ENCODE results near the gene SIGLEC6.
A peak's percentile ranks its signal among the peaks of the same experiment; 100 is the strongest.

Gene SIGLEC6

DNA sequence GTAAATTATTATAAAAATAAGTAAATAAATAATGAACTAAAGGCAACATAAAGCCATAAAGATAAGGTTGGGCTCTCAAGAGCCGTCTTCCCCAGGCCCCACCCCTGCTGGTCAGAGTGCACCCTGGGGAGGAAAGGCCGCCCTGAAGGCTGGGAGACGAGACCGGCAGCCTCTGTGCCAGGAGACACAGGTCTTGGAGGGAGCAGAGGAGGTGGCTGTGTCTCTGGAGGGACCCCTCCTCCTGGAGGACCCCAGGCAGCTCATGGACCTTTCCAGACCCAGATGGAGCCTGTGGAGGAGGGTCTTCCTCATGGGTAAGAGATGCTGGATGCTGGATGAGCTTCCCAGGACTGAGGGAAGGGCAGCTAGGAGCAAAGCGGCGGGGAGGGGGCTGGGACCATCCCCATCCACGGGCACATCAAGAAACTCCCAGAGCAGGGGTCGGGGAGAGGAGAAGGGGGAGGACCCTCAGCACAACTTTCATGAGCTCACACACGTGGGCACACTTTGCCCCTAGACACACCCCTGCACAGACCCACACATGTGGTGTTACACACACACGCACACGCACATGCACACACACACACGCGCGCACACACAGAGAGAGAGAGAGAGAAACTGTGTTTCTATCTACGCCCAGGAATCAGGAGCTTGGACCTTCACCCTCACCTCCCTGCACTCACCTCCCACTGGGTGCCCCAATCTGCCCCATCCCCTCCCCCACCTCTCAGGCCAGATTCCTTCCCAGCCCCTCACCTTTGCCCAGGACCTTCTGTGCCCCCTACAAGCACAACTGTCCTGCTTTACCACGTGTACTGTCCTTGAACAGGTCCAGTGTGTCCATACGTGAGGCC, 52.9 kb downstream of the SIGLEC6 start, which contains the start of gene CEACAM18:
CEACAM18 (plus strand) TSS at position 159 of the 854 bp plus-strand sequence.
- Histone ChIP-seq H3K4me3 (ENCODE audit: low read depth in 1 of 2, low read length in 2 of 2) (peak within 1 kb of the TSS; percentile 66 to 70), H3K9me3 (ENCODE audit: control insufficient read depth in 1 of 2, low read length in 2 of 2) (no peaks in the 10 kb centered on the region), H3K4me1 (ENCODE audit: control insufficient read depth in 1 of 2, insufficient read depth in 2 of 2, low read length in 2 of 2) (peaks cover 14 to 28% of the 10 kb centered on the region in 2 donors), H3K27me3 (ENCODE audit: control insufficient read depth in 1 of 2, insufficient read depth in 2 of 2, low read length in 2 of 2) (no peaks in the 10 kb centered on the region), H3K9ac (ENCODE audit: low read depth in 1 of 2, low read length in 2 of 2) (peak within 1 kb of the TSS; percentile 68 to 74), H3K36me3 (ENCODE audit: control insufficient read depth in 1 of 2, insufficient read depth in 2 of 2, low read length in 2 of 2) (peaks cover 0 to 9% of the 10 kb centered on the region in 2 donors), H3K27ac (ENCODE audit: low read depth, low read length) (peak within 1 kb of the TSS; percentile 65)

DNA sequence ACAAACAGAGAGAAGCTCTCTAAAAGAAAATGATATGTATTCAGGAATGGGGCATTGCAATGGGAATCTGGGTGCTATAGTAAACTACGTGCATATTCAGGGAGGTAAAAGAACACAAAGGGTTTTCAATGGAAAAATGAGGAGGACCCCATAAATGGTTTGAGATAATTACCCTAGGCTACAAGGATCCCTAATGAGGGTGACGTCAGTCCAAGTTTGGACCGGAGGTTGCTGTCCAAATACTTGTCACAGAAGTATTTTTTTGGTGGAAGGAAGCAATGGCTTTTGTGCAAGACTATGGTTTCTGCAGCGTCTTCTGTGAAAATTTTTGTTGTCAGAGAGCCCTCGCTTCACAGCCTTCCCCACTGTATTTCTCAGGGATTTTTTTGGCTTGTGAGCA, 54.1 kb downstream of the SIGLEC6 start:
- Histone ChIP-seq H3K4me3 (ENCODE audit: low read depth in 1 of 2, low read length in 2 of 2) (no peak overlapping the region), H3K9ac (ENCODE audit: low read depth in 1 of 2, low read length in 2 of 2) (no peak overlapping the region), H3K27me3 (ENCODE audit: control insufficient read depth in 1 of 2, insufficient read depth in 2 of 2, low read length in 2 of 2) (no peaks in the 10 kb centered on the region), H3K4me1 (ENCODE audit: control insufficient read depth in 1 of 2, insufficient read depth in 2 of 2, low read length in 2 of 2) (peaks cover 22 to 38% of the 10 kb centered on the region in 2 donors), H3K27ac (ENCODE audit: low read depth, low read length) (peak overlapping the region; percentile 54), H3K9me3 (ENCODE audit: control insufficient read depth in 1 of 2, low read length in 2 of 2) (no peaks in the 10 kb centered on the region), H3K36me3 (ENCODE audit: control insufficient read depth in 1 of 2, insufficient read depth in 2 of 2, low read length in 2 of 2) (peaks cover 0 to 6% of the 10 kb centered on the region in 2 donors)

DNA sequence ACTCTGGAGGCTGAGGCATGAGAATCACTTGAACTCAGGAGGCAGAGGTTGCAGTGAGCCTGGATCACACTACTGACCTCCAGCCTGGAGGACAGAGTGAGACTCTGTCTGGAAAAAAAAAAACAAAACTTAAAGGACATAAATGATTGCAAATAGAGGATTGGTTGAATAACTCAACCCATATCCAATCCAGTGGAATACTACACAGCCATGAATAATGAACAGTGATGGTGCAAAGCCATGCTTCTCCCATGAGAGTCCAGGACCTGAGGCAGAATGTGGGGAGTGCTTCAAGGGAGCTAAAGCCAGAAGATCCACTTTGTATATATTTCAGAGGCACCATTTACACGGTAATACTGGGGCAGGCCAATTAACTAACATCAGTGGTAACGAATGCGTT, 55.3 kb downstream of the SIGLEC6 start:
- no peak overlapping the region for H3K4me3 ChIP-seq (ENCODE audit: low read depth in 1 of 2, low read length in 2 of 2)
- peaks cover 0 to 3% of the 10 kb centered on the region in 2 donors for H3K36me3 ChIP-seq (ENCODE audit: control insufficient read depth in 1 of 2, insufficient read depth in 2 of 2, low read length in 2 of 2)
- no peaks in the 10 kb centered on the region for H3K27me3 ChIP-seq (ENCODE audit: control insufficient read depth in 1 of 2, insufficient read depth in 2 of 2, low read length in 2 of 2)
- no peak overlapping the region for H3K27ac ChIP-seq (ENCODE audit: low read depth, low read length)
- no peak overlapping the region for H3K9ac ChIP-seq (ENCODE audit: low read depth in 1 of 2, low read length in 2 of 2)
- H3K4me1 ChIP-seq (ENCODE audit: control insufficient read depth in 1 of 2, insufficient read depth in 2 of 2, low read length in 2 of 2) = peaks cover 23 to 40% of the 10 kb centered on the region in 2 donors
- H3K9me3 ChIP-seq (ENCODE audit: control insufficient read depth in 1 of 2, low read length in 2 of 2) = no peaks in the 10 kb centered on the region

DNA sequence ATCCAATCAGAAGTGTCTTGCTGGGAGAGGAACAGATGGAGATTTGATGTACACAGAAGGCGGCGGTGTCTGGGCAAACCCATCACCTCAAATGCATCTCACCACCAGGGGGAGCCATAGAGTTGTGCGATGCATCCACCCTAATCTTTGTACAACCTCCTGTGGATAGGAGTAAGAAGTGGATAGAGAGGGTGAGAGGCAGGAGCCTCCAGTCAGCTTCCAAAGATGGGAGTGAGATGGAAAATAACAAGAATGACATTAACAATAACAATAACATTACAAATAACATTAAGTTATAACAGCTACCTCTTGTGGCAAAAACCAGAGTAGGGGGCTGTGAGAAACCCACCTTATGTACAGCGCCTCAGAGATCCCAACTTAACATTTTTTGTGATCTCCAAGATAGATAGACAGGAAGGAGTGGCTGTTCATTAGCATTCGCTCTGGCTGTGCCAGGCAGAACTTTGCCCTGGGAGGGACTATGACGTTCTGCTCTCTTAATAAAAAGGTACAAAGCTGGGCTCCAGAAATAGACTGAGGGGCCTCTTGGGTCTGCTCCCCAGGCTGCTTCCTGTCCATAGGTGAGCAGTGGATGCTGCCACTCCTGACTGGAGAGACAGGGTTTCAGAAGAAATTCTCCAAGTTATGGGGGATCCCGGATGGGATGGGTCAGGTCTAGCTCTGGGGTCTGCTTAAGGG, 58.3 kb downstream of the SIGLEC6 start:
- H3K4me3 ChIP-seq (ENCODE audit: low read depth in 1 of 2, low read length in 2 of 2) = peak overlapping the region; percentile 33 to 44
- H3K36me3 ChIP-seq (ENCODE audit: control insufficient read depth in 1 of 2, insufficient read depth in 2 of 2, low read length in 2 of 2) = no peaks in the 10 kb centered on the region
- H3K9me3 ChIP-seq (ENCODE audit: control insufficient read depth in 1 of 2, low read length in 2 of 2) = no peaks in the 10 kb centered on the region
- peak overlapping the region; percentile 34 to 43 for H3K9ac ChIP-seq (ENCODE audit: low read depth in 1 of 2, low read length in 2 of 2)
- H3K27me3 ChIP-seq (ENCODE audit: control insufficient read depth in 1 of 2, insufficient read depth in 2 of 2, low read length in 2 of 2) = no peaks in the 10 kb centered on the region
- peaks cover 25 to 40% of the 10 kb centered on the region in 2 donors for H3K4me1 ChIP-seq (ENCODE audit: control insufficient read depth in 1 of 2, insufficient read depth in 2 of 2, low read length in 2 of 2)
- peak overlapping the region; percentile 80 for H3K27ac ChIP-seq (ENCODE audit: low read depth, low read length)

- Histone ChIP-seq H3K4me1 (ENCODE audit: control insufficient read depth in 1 of 2, insufficient read depth in 2 of 2, low read length in 2 of 2) (peaks cover 26 to 38% of the 10 kb centered on the region in 2 donors), H3K9ac (ENCODE audit: low read depth in 1 of 2, low read length in 2 of 2) (peak overlapping the region in 1 of 2 donors; percentile 1), H3K27me3 (ENCODE audit: control insufficient read depth in 1 of 2, insufficient read depth in 2 of 2, low read length in 2 of 2) (no peaks in the 10 kb centered on the region), H3K4me3 (ENCODE audit: low read depth in 1 of 2, low read length in 2 of 2) (no peak overlapping the region), H3K27ac (ENCODE audit: low read depth, low read length) (no peak overlapping the region), H3K9me3 (ENCODE audit: control insufficient read depth in 1 of 2, low read length in 2 of 2) (no peaks in the 10 kb centered on the region), H3K36me3 (ENCODE audit: control insufficient read depth in 1 of 2, insufficient read depth in 2 of 2, low read length in 2 of 2) (no peaks in the 10 kb centered on the region)
Observed at GRCh38 chr19:51472607-51473006, 58.9 kb downstream of the SIGLEC6 start.

- no peaks in the 10 kb centered on the region for H3K36me3 ChIP-seq (ENCODE audit: control insufficient read depth in 1 of 2, insufficient read depth in 2 of 2, low read length in 2 of 2)
- H3K4me1 ChIP-seq (ENCODE audit: control insufficient read depth in 1 of 2, insufficient read depth in 2 of 2, low read length in 2 of 2) = peaks cover 26 to 31% of the 10 kb centered on the region in 2 donors
- no peak overlapping the region for H3K9ac ChIP-seq (ENCODE audit: low read depth in 1 of 2, low read length in 2 of 2)
- no peaks in the 10 kb centered on the region for H3K27me3 ChIP-seq (ENCODE audit: control insufficient read depth in 1 of 2, insufficient read depth in 2 of 2, low read length in 2 of 2)
- H3K4me3 ChIP-seq (ENCODE audit: low read depth in 1 of 2, low read length in 2 of 2) = no peak overlapping the region
- H3K9me3 ChIP-seq (ENCODE audit: control insufficient read depth in 1 of 2, low read length in 2 of 2) = no peaks in the 10 kb centered on the region
- H3K27ac ChIP-seq (ENCODE audit: low read depth, low read length) = no peak overlapping the region
Observed at GRCh38 chr19:51471527-51471926, 59.9 kb downstream of the SIGLEC6 start.

DNA sequence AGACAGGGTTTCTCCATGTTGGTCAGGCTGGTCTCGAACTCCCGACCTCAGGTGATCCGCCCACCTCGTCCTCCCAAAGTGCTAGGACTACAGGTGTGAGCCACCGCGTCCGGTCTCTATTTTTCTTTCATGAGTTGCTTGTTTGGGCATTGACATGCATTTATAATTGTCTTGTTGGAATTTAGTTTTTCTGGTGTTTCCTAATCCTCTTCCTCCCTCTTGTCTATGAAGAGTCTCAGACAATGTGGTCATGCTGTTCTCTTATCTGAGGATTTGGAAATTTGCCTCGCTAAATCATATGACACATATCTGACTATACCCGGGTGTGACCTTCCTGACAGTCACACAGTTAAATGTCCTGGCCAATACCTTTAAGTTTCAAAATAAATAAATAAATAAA, 60.5 kb downstream of the SIGLEC6 start:
- Histone ChIP-seq H3K36me3 (ENCODE audit: control insufficient read depth in 1 of 2, insufficient read depth in 2 of 2, low read length in 2 of 2) (no peaks in the 10 kb centered on the region), H3K27ac (ENCODE audit: low read depth, low read length) (no peak overlapping the region), H3K4me1 (ENCODE audit: control insufficient read depth in 1 of 2, insufficient read depth in 2 of 2, low read length in 2 of 2) (peaks cover 25 to 26% of the 10 kb centered on the region in 2 donors), H3K4me3 (ENCODE audit: low read depth in 1 of 2, low read length in 2 of 2) (no peak overlapping the region), H3K27me3 (ENCODE audit: control insufficient read depth in 1 of 2, insufficient read depth in 2 of 2, low read length in 2 of 2) (no peaks in the 10 kb centered on the region), H3K9me3 (ENCODE audit: control insufficient read depth in 1 of 2, low read length in 2 of 2) (no peaks in the 10 kb centered on the region), H3K9ac (ENCODE audit: low read depth in 1 of 2, low read length in 2 of 2) (no peak overlapping the region)

- H3K36me3 ChIP-seq (ENCODE audit: control insufficient read depth in 1 of 2, insufficient read depth in 2 of 2, low read length in 2 of 2) = no peaks in the 10 kb centered on the region
- no peaks in the 10 kb centered on the region for H3K27me3 ChIP-seq (ENCODE audit: control insufficient read depth in 1 of 2, insufficient read depth in 2 of 2, low read length in 2 of 2)
- H3K27ac ChIP-seq (ENCODE audit: low read depth, low read length) = no peak overlapping the region
- H3K9ac ChIP-seq (ENCODE audit: low read depth in 1 of 2, low read length in 2 of 2) = no peak overlapping the region
- no peaks in the 10 kb centered on the region for H3K9me3 ChIP-seq (ENCODE audit: control insufficient read depth in 1 of 2, low read length in 2 of 2)
- H3K4me3 ChIP-seq (ENCODE audit: low read depth in 1 of 2, low read length in 2 of 2) = no peak overlapping the region
- H3K4me1 ChIP-seq (ENCODE audit: control insufficient read depth in 1 of 2, insufficient read depth in 2 of 2, low read length in 2 of 2) = peaks cover 19 to 20% of the 10 kb centered on the region in 2 donors
Observed at GRCh38 chr19:51469629-51470028, 61.8 kb downstream of the SIGLEC6 start.

DNA sequence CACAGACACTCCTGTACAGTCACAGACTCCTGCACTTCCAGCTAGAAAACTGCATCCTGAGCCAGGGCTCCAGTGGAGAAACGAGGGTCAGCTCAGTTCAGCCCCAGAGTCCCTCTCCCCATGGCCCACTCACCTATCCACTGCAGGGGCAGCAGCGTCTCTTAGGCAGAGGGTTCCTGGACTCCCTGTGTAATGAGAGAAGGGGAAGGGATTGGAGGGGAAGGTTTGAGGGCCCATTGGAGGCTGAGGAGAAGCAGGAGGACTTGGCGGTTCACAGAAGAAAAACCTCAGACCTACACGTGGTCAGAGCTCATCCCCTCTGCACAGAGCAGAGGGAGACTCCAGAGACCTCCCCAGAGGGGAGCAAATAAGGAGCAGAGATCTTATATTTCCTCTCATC, 62.3 kb downstream of the SIGLEC6 start:
- Histone ChIP-seq H3K4me3 (ENCODE audit: low read depth in 1 of 2, low read length in 2 of 2) (no peak overlapping the region), H3K36me3 (ENCODE audit: control insufficient read depth in 1 of 2, insufficient read depth in 2 of 2, low read length in 2 of 2) (no peaks in the 10 kb centered on the region), H3K27ac (ENCODE audit: low read depth, low read length) (no peak overlapping the region), H3K9ac (ENCODE audit: low read depth in 1 of 2, low read length in 2 of 2) (no peak overlapping the region), H3K27me3 (ENCODE audit: control insufficient read depth in 1 of 2, insufficient read depth in 2 of 2, low read length in 2 of 2) (no peaks in the 10 kb centered on the region), H3K4me1 (ENCODE audit: control insufficient read depth in 1 of 2, insufficient read depth in 2 of 2, low read length in 2 of 2) (peaks cover 14 to 16% of the 10 kb centered on the region in 2 donors), H3K9me3 (ENCODE audit: control insufficient read depth in 1 of 2, low read length in 2 of 2) (no peaks in the 10 kb centered on the region)

GRCh38 chr19:51468545-51468920, 62.9 kb downstream of the SIGLEC6 start:
- Histone ChIP-seq H3K4me3 (ENCODE audit: low read depth in 1 of 2, low read length in 2 of 2) (no peak overlapping the region), H3K27ac (ENCODE audit: low read depth, low read length) (no peak overlapping the region), H3K4me1 (ENCODE audit: control insufficient read depth in 1 of 2, insufficient read depth in 2 of 2, low read length in 2 of 2) (peaks cover 11 to 12% of the 10 kb centered on the region in 2 donors)

More at GRCh38 chr19:51468545-51468920, 62.9 kb downstream of the SIGLEC6 start:
- no peaks in the 10 kb centered on the region for H3K36me3 ChIP-seq (ENCODE audit: control insufficient read depth in 1 of 2, insufficient read depth in 2 of 2, low read length in 2 of 2)
- no peaks in the 10 kb centered on the region for H3K9me3 ChIP-seq (ENCODE audit: control insufficient read depth in 1 of 2, low read length in 2 of 2)
- no peak overlapping the region for H3K9ac ChIP-seq (ENCODE audit: low read depth in 1 of 2, low read length in 2 of 2)
- no peaks in the 10 kb centered on the region for H3K27me3 ChIP-seq (ENCODE audit: control insufficient read depth in 1 of 2, insufficient read depth in 2 of 2, low read length in 2 of 2)

Measured in duodenal mucosa (tissue), 2 donors.